Measurements from ENCODE around the gene KLHDC3.

KLHDC3 gene

GRCh38 chr6:43013843-43014433, at the start of gene KLHDC3, which contains the start of gene MEA1:
Gene KLHDC3 (plus strand): TSS chr6:43014249. CDS start chr6:43017193, 2,944 bp downstream.
Gene MEA1 (minus strand): TSS chr6:43013946. CDS start chr6:43013813, 133 bp downstream.
- peak; percentile 92 to 98 (median 93) for DNase-seq (ENCODE audit: low read depth in 2 of 3, low spot score in 2 of 3)

GRCh38 chr6:42966571-42966970, 47.5 kb upstream of the KLHDC3 start:
- no peak for DNase-seq (ENCODE audit: low read depth in 2 of 3, low spot score in 2 of 3)

- DNase-seq (ENCODE audit: low read depth in 2 of 3, low spot score in 2 of 3): no peak
Observed at GRCh38 chr6:42967228-42967627, 46.8 kb upstream of the KLHDC3 start.

GRCh38 chr6:42968126-42968701, 45.8 kb upstream of the KLHDC3 start:
- no peak for DNase-seq (ENCODE audit: low read depth in 2 of 3, low spot score in 2 of 3)

- DNase-seq (ENCODE audit: low read depth in 2 of 3, low spot score in 2 of 3): no peak
Observed at GRCh38 chr6:42968783-42969182, 45.3 kb upstream of the KLHDC3 start.

GRCh38 chr6:42969431-42969830, 44.6 kb upstream of the KLHDC3 start:
- no peak for DNase-seq (ENCODE audit: low read depth in 2 of 3, low spot score in 2 of 3)

- DNase-seq (ENCODE audit: low read depth in 2 of 3, low spot score in 2 of 3): no peak
Observed at GRCh38 chr6:42969934-42970333, 44.1 kb upstream of the KLHDC3 start.

GRCh38 chr6:42970871-42971612, 43.0 kb upstream of the KLHDC3 start:
- DNase-seq (ENCODE audit: low read depth in 2 of 3, low spot score in 2 of 3): no peak

GRCh38 chr6:42971746-42972327, 42.2 kb upstream of the KLHDC3 start:
- no peak for DNase-seq (ENCODE audit: low read depth in 2 of 3, low spot score in 2 of 3)

- DNase-seq (ENCODE audit: low read depth in 2 of 3, low spot score in 2 of 3): no peak
Observed at GRCh38 chr6:42973926-42974325, 40.1 kb upstream of the KLHDC3 start.

- no peak for DNase-seq (ENCODE audit: low read depth in 2 of 3, low spot score in 2 of 3)
Observed at GRCh38 chr6:42974919-42975505, 39.0 kb upstream of the KLHDC3 start.

GRCh38 chr6:42978487-42978838, 35.6 kb upstream of the KLHDC3 start:
- no peak for DNase-seq (ENCODE audit: low read depth in 2 of 3, low spot score in 2 of 3)

- DNase-seq (ENCODE audit: low read depth in 2 of 3, low spot score in 2 of 3): peak; percentile 81 to 85 (median 81)
Observed at GRCh38 chr6:42978839-42979522, 35.1 kb upstream of the KLHDC3 start, which contains the start of gene PEX6. Gene PEX6 (minus strand): TSS chr6:42979181. CDS start chr6:42979150, 31 bp downstream.

- DNase-seq (ENCODE audit: low read depth in 2 of 3, low spot score in 2 of 3): no peak
Observed at GRCh38 chr6:42979523-42980177, 34.4 kb upstream of the KLHDC3 start.

GRCh38 chr6:42981836-42982235, 32.2 kb upstream of the KLHDC3 start:
- no peak for DNase-seq (ENCODE audit: low read depth in 2 of 3, low spot score in 2 of 3)

- DNase-seq (ENCODE audit: low read depth in 2 of 3, low spot score in 2 of 3): peak; percentile 63 to 89 (median 84)
Observed at GRCh38 chr6:42984001-42984923, 29.8 kb upstream of the KLHDC3 start, which contains the start of gene PPP2R5D. Gene PPP2R5D (plus strand): TSS chr6:42984570. CDS start chr6:42984678, 108 bp downstream.

GRCh38 chr6:42984924-42985475, 29.0 kb upstream of the KLHDC3 start:
- no peak for DNase-seq (ENCODE audit: low read depth in 2 of 3, low spot score in 2 of 3)

- DNase-seq (ENCODE audit: low read depth in 2 of 3, low spot score in 2 of 3): no peak
Observed at GRCh38 chr6:42987533-42988451, 26.3 kb upstream of the KLHDC3 start.

Measured in activated CD8-positive, alpha-beta memory T cell treated with anti-CD3 and anti-CD28 coated beads for 48 hours (primary cell).